Cardiac atrium fibroblast (primary cell): ENCODE results near the gene TLCD2. TPM values are rescaled to one million over a fixed set of nuclear protein-coding genes. Genes with fewer than 3 reads are reported as not detected.

Experiments used
- total RNA-seq: library from RNA; depleted of rRNA; stranded (reverse); fragments of >200 nt; gene quantifications from 2 replicates; pipeline ENCODE4 v1.2.3, GENCODE V29; 2015

TLCD2 gene, protein sequence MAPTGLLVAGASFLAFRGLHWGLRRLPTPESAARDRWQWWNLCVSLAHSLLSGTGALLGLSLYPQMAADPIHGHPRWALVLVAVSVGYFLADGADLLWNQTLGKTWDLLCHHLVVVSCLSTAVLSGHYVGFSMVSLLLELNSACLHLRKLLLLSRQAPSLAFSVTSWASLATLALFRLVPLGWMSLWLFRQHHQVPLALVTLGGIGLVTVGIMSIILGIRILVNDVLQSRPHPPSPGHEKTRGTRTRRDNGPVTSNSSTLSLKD
- total RNA-seq, result 2.3 and 3.1 TPM in 2 replicates

DNA sequence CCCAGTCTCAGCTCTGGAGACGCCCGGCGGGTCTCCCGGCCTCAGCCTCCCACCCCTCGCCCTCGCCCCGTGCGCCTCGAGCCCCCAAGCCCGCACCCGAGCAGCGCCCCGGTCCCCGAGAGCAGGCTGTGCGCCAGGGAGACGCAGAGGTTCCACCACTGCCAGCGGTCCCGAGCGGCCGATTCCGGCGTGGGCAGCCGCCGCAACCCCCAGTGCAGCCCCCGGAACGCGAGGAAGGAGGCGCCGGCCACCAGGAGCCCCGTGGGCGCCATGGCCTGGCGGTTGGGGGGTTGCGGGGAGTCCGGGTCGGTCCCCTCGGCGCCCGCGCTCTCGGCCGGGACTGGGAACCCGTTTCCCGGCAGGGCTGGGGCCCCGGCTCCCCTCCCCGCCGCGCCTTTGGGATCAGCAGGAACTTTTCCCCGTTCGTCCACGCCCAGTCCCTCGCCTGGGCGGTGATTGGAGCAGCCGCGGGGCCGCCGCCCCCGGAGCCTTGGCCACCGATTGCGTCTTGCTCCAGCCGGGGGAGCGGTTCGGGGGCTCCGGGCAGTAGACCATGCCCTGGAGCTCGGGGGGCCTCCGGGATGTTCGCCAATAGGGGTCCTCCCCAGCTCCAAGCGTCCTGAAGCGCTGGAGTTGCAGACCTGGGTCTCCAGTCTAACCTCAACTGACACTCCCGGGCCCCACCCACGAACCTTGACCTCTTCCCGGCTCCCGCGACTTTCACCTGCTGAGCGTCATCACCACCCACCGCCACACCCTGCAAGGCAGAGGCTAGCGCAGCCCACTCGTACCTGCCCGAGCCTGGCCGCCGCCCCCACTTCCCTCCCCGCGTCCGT, at the start of gene TLCD2:
Gene TLCD2, minus strand, starts transcription at position 407 of the 836 bp plus-strand sequence. Its CDS starts 135 bp downstream, at position 272.

DNA sequence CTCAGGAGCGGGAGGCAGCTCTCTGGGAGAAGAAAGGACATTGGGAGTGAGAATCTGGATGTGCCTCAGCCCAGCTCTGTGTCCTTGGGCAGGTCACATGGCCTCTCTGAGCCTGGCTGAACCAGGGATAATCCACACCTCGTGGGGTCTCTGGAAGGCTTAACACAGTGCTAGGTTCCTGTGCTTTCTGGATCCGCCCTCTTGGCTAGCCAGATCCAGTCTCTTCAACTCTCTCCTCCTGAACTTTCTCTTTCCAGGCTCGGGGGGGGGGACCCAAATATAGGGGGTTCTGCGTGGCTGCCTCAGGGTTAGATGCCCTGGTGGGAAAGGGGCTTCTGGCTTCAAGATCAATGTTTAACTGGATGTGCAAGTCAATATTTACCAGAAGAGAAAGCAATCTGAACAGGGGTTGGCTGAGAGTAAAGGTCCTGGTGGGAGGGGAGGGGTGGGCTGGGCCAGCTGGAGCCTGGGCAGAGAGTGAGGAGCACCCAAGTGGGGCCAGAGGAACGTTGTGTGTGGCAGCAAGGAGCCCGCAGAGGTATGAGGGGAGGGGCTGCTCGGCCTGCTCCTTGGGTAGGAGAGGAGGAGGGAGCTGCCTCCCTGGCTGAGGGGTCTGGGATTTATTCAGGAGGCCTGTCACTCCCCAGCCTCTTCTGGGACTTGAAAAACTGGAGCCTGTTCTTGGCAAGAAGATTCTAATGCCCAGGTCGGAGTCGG, 32.4 kb upstream of the TLCD2 start, which contains the start of gene SERPINF2:
Gene SERPINF2, plus strand, starts transcription at position 501 of the 717 bp plus-strand sequence. CDS start 2,125 bp downstream, outside the sequence.

DNA sequence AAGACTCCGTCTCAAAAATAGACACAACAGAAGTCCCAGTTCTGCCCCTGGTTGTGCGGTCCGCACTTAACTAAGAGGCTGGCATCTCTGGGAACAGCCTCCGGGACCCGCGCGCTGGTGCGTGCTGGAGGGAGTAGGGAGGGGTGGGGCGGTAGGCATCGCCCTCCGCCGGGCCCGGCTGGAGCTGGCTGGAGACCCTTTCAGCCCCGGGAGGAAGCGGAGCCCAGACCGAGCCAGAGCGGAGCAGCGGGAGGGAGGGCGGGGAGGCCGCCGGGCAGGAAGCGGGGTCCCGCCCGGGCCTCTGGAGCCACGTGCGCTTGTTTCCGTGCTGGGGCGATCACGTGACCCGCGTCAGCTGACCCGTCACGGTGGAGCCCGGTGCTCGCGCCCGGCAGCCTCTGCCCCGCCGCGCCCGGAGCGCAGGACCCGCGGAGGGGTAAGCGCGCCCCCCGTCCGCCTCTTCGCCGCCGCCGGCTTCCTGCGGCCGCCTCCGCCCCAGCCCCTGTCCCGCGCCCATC, 14.2 kb upstream of the TLCD2 start, which contains the start of gene WDR81:
Gene WDR81, plus strand, starts transcription at position 354 of the 518 bp plus-strand sequence. CDS start 256 bp downstream, outside the sequence.

DNA sequence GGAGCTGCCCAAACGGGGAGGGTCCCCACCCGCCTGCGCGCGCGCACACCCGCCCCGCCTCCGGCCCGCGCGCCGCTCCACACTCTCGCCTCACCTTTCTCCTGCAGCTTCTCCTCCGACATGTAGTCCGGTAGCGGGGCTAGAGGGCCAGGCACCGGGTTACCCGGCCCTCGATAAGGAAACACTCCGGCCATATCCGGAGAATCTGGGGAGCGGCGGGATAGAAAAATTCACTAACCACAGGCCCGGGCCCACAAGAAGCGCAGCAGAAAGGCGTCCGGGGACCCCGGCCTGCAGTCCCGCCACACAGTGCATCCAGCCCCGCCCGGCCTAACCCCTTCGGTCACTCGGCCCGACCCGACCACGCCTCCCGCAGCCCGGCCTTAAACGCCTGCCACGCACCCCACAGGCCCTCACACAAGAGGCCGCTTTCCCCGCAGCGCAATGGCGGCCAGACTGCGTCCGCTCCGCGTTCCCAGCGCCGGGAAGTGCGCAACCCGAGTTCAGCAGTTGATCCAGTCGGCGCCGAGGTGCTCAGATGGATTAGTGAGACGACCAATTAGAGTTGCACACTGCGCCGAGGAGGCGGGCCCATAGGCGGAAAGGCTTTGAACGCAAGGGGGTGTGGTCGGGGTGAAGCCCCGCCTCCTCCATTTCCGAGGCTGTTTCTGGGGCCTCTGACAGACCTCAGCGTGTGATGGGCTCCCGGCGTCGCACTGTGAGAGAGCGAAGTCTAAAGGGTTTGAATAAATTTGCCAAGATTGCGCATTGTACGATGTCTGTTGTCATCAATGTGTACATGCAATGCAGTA, 25.6 kb downstream of the TLCD2 start, which contains the start of gene PRPF8:
Gene PRPF8, minus strand, starts transcription at position 490 of the 812 bp plus-strand sequence. Its CDS starts 296 bp downstream, at position 194.

Other genes starting within 250 kb of the TLCD2 start
- gene MYO1C, start 217.7 kb downstream of the TLCD2 start, total RNA-seq, result 133 and 134 TPM in 2 replicates
- 23.2 and 45.3 TPM in 2 replicates for gene INPP5K, start 193.8 kb downstream of the TLCD2 start, total RNA-seq
- gene PITPNA, start 147.6 kb downstream of the TLCD2 start, total RNA-seq, result 25.3 and 29.5 TPM in 2 replicates
- gene SLC43A2, start 81.5 kb downstream of the TLCD2 start, total RNA-seq, result 11.6 and 26.1 TPM in 2 replicates
- 0.54 and 3.1 TPM in 2 replicates for gene SCARF1, start 64.6 kb downstream of the TLCD2 start, total RNA-seq
- 9.7 and 12.2 TPM in 2 replicates for gene RILP, start 60.5 kb downstream of the TLCD2 start, total RNA-seq
- gene PRPF8, start 25.5 kb downstream of the TLCD2 start, total RNA-seq, result 90.6 and 116 TPM in 2 replicates
- gene WDR81, start 14.3 kb upstream of the TLCD2 start, total RNA-seq, result 16.1 and 17.2 TPM in 2 replicates
- gene SERPINF2, start 32.5 kb upstream of the TLCD2 start, total RNA-seq, result 0.65 TPM in 1 of 2 replicates, not detected in the other
- gene SERPINF1, start 51.7 kb upstream of the TLCD2 start, total RNA-seq, result 424 and 472 TPM in 2 replicates
- 4.3 and 6.6 TPM in 2 replicates for gene SMYD4, start 119.5 kb upstream of the TLCD2 start, total RNA-seq
- gene RPA1, start 119.6 kb upstream of the TLCD2 start, total RNA-seq, result 12.3 and 46.8 TPM in 2 replicates